T-helper 1 cell (primary cell): ENCODE data around the gene PRR35.
A peak's percentile ranks its signal among the peaks of the same experiment; 100 is the strongest.

Experiments
- DNase-seq, 5 donors: peaks; one replicate each; pipeline ENCODE4 v3.0.0-alpha.2; 2012 to 2020
- total RNA-seq, 4 donors: gene quantifications; one replicate each; lab custom pipeline; 2026; lab: John Stamatoyannopoulos, UW

PRR35 gene
- total RNA-seq, result 0 to 0.15 (median 0.06) reads per million in 4 donors

DNA sequence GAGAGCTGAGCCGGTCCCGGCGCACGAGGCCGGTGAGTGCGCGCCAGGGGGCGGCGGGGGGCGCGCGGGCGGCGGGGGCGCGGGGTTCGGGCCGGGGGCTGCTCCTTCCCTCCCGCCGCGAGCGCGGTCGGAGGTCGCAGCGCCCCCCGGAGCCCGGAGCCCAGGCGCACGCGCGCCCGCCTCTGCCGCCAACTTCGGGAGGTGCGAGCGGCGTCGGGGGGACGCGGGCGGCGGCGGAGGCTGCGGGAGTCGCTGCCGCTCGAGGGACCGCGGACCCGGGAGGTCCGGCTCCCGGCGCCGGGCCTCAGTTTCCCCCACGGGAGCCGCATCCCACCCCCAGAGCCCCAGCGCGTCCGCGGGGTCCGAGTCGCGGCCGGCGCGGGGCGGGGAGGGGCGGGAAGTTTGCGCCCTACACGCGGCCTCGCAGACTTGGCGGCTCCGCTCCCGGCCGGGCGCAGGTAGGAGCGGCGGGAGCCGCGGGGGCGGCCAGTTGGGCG, at the start of gene PRR35:
Gene PRR35 (plus strand): TSS at position 191 of the 497 bp plus-strand sequence. CDS start 2,901 bp downstream, outside the sequence.
- DNase-seq, result no peak

DNA sequence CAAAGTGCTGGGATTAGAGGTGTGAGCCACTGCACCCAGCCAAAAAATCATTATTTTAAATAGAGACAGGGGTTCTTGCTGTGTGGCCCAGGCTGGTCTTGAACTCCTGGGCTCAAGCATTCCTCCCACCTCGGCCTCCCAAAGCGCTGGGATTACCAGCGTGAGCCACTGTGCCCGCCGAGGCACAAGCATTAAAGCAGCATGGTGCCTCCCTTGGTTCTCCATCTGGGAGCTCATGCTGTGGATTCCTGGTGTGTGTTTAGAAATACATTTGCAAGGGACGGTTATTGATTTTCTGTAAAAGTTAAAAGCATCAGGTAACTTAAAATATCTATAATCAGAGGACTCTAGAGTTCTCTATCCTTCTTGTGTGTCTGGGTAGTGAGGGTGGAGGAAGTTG, 47.4 kb upstream of the PRR35 start:
- no peak for DNase-seq

DNA sequence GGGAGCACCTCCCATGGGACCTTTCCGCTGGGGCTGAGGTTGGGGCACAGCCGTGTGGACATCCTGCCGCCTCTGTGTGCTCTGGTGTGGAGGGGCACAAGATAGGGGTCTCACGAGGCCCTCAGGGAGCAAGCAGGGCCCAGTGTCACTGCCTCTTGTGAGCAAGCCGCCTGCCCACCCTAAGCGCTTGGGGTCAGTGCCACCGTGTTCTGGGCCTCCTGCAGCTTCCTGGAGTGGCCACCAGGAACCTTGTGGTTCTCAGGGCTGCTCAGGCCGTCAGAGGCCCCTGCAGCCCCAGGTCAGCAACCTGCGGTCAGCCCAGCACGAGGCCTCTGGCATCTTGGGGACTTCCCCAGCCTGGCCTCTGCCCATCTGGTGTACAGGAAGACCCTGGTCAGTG, 46.2 kb upstream of the PRR35 start:
- DNase-seq, result no peak

DNA sequence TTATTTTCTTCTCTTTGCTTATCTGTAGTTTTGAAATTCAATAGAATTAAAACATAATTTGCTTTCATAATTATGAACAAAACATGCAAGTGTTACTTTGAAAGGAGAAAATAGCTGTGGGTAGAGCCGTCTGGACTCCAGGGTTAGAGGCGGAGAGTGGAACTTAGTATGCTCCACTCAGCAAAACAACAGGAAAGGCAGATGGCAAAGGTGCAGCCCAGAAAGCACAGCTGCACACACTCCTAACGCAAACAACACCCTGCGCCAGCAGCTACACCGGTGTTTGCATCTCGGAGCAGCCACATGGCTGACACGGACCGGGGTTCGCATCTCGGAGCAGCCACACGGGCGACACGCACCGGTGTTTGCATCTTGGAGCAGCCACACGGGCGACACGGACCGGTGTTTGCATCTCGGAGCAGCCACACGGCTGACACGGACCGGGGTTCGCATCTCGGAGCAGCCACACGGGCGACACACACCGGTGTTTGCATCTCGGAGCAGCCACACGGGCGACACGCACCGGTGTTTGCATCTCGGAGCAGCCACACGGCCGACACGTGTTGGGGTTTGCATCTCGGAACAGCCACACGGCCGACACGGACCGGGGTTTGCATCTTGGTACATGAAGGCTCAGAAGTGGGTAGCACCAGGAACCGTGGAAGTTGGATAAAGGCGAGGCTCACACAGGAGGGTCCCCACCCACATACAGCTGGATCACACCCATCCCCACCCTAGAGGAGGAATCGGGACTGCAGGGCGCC, 44.8 kb upstream of the PRR35 start:
- DNase-seq, result no peak

DNA sequence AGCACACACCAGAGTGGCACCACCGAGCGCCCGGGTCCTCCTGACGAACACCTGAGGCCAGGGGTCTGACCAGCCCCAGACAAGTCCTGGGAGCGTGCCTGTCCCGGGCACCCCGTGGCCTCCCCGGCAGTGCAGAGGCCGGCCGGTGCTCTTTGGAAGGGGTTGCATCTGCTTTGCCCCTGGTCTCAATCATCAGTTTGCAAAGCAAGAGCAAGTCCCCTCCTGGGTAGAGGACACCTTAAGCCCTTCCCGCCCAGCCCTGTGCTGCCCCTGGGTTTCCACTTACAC, 44.3 kb upstream of the PRR35 start:
- no peak for DNase-seq

DNA sequence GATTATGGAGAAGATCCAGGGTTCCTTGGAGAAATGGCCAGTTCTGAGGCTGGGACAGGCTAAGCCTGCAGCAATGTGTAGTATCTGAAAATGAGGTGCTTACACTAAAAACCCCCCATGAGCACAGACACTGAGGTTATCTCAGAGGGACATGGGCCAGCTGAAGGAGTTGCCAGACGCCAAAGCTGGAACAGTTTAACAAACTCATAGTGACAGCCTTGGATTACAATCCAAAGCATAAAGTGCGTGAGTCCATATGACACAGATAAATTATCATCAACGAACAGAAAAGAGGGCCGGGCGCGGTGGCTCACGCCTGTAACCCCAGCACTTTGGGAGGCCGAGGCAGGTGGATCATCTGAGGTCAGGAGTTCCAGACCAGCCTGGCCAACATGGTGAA, 43.9 kb upstream of the PRR35 start:
- no peak for DNase-seq

DNA sequence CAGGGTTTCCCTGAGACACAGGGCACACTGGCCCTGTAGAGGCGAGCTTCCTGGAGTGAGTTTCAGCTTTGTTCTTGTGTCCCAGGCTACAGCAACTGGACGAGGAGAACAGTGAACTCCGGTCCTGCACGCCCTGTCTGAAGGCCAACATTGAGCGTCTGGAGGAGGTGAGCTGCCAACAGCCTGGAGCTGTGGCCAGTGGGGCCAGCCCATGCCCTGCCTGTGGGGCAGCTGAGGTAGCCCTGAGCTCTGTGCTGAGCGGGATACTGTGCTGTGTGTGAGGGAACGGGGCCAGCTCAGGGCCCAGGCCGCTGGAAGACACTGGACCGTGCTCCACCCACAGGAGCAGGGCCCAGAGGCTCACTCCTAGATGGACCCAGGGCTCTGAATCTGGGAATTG, 41.3 kb upstream of the PRR35 start:
- no peak for DNase-seq

DNA sequence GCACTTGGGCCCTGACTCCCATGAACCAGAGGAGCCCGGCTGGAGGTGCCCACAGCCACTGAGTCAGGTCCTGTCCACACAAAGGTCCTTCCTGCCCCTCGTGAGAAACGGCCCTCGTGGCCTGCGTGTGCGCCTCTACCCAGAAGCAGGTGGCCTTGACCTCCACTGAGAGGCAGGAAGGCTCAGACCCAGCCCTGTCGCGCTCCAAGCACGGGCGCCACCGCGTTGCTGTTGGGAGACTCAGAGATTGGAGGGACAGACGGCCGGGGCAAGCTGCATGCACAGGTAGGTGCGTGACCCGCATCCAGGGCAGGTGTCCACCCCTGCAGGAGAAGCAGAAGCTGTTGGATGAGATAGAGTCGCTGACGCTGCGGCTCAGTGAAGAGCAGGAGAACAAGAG, 40.8 kb upstream of the PRR35 start:
- DNase-seq, result no peak

DNA sequence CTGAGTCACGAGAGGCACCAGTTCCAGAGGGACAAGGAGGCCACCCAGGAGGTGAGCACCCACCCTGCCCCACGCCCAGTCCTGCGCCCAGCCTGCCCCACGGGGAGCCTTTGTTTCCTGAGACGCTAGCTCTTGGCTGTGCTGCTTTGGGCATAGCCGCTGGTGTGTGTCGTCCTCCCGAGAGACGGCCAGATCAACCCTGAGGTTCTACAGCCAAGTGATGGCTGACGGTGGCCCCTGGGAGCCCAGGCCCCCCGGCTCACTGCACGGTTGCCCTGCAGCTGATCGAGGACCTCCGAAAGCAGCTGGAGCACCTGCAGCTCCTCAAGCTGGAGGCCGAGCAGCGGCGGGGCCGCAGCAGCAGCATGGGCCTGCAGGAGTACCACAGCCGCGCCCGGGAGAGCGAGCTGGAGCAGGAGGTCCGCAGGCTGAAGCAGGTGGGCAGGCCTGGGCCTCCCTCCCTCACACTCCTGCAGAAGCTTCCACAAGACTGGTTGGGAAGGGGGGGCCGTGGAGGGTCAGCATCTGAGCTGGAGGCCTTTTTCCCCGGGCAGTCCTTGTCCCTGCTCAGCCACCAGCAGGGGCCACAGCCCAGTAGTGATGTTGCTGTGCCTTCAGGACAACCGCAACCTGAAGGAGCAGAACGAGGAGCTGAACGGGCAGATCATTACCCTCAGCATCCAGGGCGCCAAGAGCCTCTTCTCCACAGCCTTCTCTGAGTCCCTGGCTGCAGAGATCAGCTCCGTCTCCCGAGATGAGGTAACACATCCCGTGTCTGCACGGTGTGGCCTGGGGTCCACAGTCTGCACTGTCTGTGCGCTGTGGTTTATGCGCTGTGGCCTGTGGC, 40.1 kb upstream of the PRR35 start:
- no peak for DNase-seq

DNA sequence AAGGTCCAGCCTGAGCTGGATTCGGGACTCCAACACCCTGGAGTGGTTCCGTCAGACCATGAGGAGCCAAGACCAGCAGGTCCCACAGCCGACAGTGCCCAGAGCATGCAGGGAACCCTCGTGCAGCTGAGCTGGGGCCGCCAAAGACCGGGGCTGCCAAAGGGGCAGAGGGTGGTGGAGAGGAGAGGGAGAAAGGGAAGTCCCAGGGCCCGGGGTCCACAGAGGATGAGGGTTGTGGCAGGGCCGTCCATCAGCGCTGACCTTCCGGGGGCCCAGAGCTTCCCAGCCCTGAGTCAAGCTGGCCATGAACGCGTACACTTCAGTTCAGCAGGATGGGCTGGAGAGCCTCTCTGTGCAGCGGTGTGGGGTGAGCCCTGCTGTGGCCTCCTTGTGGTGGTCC, 39.3 kb upstream of the PRR35 start:
- DNase-seq, result no peak

DNA sequence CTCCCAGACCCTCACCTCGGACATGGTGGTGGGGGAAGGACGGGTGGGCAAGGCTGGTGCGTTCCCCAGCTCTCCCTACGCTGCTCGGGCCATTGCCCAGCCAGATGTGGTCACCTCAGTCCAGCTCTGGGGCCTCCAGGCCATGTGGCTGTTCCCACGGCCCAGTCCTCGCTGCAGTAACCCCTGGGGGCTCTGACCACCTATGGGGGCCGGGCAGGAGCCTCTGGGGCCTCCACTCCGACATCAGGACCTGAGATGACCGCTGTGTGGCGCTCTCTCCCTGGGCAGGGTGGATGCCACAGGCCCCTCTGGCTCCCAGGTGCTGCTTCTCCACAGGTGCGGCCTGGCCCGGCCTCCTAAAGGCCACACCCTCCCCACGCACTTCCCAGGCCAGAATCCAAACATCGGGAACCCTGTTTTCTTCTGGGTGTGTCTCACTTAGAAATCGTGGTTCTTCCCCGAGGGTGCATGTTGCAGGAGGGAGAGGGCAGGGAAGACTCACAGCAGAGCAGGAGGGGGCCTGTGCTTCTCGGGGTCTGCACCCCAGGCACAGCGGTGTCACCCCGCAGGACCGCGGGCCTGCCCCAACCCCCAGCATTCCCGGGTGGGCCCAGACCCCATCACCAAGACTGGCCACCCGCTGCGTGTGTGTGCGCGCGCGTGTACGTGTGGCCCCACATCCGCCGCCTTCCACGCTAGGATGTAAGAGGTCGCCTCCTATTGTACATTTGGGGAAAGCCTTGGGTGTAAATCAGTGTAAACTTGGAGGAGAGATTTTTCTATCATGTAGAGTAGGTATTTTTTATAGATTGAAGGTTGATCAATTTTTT, 38.6 kb upstream of the PRR35 start:
- DNase-seq, result no peak

DNA sequence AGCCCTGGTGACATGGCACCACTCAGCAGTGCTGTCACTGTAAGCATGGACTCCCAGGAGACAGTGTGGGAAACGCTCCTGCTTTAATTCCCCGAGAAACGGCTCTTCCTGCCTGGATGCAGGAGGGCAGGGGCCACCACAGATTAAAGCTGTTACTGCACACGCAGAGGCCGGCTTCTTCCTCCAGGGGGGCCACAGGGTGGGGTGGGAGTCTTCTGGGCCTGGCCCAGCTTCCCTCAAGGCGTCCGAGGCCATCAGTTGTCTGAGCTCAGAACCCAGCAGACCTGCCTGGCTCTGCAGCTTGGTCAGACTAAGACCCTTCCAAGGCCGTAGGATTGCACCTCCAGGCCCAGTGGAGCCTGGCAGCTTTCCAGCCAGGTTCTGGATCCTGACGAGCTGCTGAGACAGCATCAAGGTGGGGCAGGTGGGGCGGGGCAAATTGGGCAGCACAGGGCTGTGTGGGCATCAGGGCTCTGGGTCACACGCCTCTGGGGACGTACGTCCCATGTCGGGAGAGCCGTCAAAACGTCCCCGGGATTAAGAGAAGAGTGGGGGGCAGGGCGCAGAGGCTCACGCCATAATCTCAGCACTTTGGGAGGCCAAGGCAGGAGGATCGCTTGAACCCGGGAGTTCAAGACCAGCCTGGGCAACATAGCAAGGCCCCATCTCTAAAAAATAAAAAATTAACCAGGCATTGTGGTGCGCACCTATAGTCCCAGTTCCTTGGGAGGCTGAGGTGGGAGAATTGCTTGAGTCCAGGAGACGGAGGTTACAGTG, 37.7 kb upstream of the PRR35 start:
- no peak for DNase-seq

DNA sequence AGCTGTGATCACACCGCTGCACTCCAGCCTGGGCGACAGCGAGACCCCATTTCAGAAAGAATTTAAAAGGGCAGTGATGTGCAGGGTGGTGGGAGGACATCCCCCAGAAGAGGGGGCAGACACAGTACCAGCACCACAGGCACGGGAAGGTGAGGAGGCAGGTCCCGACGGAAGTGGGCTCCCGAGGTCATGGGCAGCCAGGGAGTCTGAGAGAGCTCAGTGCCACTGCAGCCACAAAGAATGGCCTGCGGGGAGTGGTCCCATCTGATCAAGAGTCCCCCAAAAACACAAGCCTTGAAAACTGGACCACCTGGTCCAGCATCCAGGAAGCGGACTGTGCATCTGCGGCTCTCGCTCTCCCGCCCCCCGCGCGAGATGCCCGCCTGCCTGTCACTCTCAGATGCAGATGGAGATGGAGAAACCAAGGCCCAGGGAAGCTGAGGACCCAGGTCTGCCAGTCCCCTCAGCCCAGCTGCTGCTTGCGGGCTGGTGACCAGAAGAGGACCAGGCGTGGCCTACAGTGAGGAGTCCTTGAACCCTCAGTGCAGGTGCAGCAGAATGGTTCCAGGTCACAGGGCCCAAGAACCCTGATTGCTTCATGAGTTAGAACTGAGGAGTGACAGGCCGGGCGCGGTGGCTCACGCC, 37.0 kb upstream of the PRR35 start:
- DNase-seq, result no peak

DNA sequence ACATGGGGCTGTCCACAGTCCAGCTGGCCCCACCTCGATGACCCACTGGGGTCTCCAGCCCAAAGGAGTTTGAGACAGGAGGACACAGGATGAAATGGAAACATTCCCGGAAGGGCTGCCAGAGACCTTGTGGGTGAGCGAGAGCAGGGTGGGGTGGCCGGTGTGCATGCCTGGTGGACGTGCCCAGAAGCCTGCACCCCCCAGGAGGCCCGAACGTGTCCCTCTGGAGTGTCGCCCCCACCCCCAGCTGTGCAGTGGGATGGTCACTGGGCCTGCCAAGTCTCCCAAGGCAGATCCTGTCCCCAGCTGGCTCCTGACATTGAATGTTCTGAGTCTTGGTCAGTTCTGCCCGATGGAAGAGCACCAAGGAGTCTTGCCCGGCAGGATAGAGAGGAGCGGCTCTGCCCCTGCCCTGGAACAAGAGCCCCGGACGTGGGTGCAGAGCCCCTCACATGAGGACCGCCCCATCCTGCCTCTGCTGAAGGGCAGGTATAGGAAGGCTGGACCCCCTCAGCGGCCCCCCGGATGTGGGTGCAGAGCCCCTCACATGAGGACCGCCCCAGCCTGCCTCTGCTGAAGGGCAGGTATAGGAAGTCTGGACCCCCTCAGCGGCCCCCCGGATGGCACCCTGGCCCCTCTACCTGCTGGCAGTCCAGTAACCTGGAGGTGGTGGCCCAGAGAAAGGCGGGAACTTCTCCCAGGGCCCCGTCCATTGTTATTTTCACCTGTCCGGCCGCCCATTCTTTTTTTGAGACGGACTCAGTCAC, 35.7 kb upstream of the PRR35 start:
- no peak for DNase-seq

DNA sequence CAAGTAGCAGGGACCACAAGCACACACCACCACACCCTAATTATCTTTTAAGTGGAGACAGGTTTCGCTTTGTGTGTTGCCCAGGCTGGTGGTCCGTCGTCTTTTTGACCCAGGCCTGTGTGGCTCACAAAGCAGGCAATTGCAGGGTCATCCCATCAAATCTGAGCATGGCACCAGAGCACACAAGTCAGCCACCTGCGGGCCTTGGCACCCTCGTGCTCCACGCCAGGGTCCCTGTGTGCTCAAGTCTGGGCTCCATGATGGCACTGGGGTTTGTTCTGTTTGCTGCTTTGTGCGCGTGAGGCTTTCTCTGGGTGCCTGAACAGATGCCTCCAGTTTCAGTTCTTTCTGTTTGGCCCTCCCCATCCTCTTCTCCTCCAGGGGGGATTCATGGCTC, 35.1 kb upstream of the PRR35 start:
- no peak for DNase-seq

DNA sequence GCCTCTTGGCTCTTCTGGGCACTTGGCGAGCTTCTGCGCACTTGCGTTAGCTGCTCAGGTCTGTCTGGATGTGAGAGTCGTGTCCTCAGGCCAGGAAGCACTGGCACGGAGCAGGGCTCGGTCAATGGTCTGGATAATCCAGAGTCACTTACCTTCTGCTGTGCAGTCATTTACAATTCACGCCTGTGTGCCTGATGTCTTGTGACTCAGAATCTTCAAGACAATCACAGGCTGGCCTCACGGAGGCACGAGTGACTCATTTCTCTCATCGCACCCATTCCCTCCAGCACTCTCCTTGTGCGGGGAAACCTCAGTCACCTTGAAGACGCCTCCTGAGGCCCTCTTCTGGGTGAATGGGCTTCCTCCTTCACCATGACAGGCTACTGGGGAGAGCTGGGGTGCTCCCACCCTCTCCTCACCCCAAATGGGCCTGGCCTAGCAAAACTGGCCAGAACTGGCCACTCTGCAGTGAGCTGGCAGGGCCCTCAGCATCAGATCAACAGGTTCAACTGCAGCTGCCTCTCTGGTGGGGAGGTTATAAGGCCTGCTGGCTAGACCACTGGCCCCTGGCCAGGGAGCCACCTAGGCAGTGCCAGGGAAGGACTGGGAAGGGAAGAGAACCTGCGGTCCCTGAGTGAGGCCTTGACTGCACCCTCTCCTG, 34.5 kb upstream of the PRR35 start:
- peak in 1 of 5 donors; percentile 88 for DNase-seq

DNA sequence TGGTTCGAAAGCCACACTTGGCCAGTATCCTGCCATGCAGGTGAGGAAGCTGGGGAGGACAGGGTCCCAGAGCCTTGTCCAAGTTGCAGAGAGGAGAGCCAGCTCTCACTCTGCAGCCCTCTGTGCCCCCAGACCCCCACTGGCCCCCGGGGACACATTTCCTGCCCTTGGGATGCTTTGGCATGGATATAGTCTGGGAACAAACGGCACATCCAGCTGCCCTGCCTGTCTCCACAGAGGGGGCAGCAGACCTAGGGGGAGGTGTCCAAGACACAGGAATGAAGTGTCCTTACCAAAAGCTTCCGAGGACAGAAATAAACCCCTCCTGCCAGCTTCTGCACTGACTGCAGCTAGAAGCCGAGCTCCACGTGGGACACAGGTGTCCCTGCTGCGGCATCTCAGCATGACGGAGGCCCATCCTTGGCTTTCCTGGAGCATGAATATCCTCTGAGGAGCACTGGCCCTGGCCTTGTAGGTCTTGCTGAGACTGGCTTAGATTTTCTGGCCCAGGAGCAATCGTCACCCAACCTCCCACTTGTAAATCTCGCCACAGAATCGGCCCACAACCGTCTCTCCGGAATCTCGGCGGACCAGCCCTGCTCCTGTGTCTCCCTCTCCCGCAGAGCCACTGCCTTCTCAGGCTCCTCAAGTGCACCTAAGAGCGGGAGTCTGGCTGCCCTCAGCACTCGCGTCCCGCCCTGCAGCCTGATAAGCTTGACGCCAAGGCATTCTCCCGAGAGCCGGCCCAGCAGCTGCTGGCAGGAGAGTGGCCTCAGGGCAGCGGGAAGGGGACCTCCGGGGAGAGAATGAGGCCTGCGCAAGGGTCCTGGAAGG, 33.8 kb upstream of the PRR35 start:
- peak in 1 of 5 donors; percentile 2 for DNase-seq

DNA sequence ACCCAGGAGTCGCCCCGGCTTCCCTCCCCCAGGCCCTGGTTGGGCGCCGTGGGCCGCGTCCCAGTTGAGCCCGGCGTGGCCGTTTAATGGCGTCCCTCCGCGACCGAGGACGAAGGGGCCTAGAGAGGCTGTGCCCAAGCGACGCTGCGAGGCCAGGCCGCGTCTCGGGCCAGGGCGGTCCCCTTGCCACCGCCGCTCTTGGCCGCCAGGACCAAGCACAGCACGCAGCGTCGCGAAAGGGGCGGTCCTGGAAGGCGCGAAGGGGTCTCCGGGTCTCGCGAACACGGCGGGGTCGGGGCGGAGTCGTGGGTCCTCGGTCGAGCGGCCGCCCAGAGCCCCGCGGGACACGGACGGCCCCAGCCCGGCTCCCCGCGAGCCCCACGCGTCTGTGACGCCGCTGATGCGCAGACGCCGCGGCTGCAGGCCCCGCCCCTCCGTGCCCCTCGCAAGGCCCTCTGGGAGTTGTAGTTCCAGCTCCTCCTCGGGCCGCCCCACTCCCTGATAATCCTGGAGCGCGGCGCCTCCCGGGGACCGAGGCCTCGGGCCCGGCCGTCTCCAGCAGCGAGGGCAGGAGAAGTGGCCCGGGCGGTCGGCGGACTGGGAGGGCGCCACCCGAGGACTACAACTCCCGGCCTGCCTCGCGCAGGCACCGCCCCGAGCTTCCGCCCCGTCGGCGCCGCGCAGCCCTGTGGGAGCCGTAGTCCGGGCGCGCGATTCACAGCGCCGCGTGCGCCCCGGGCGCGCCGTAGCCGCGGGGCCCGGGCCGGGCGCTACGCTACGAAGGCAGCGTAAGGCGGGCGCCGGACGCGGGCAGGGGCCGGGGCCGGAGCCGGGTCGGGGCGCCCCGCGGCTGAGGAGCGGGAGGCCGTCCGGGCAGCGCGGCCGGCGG, 32.9 kb upstream of the PRR35 start, which contains the start of gene CAPN15:
Gene CAPN15 (plus strand): TSS at position 698 of the 889 bp plus-strand sequence. CDS start 19,127 bp downstream, outside the sequence.
- DNase-seq, result peak; percentile 74 to 87 (median 79)
